ENCODE data around the gene TM2D1. TPM values are rescaled to one million over a fixed set of nuclear protein-coding genes. Genes with fewer than 3 reads are reported as not detected.

TM2D1 gene
- polyA plus RNA-seq, 1 donor from 2014 or later: 161 TPM

- no peak overlapping the region for H3K4me2 ChIP-seq (ENCODE audit: low read length)
- no peak overlapping the region for H2AFZ ChIP-seq (ENCODE audit: low read depth, low read length)
- H3K27me3 ChIP-seq (ENCODE audit: insufficient read depth, low read depth, low read length): no peaks in the 10 kb centered on the region
- TF ChIP-seq MXI1 (conservative IDR thresholded peaks at IDR 0.05; ENCODE audit: poor library complexity, severe bottlenecking) (no peak), CTCF (IDR thresholded peaks at IDR 0.05; ENCODE audit: poor library complexity, severe bottlenecking) (no peak), TAF1 (IDR thresholded peaks at IDR 0.05; ENCODE audit: low read depth) (no peak), EZH2 (IDR thresholded peaks at IDR 0.05; ENCODE audit: borderline replicate concordance, insufficient read depth, low read length, poor library complexity, severe bottlenecking) (no peak), RAD21 (conservative IDR thresholded peaks at IDR 0.05) (no peak)
- H3K4me3 ChIP-seq (ENCODE audit: low read length): no peak overlapping the region
- no peak overlapping the region for H3K9ac ChIP-seq (ENCODE audit: low read length)
- H4K20me1 ChIP-seq (ENCODE audit: insufficient read depth): no peaks in the 10 kb centered on the region
- no peaks in the 10 kb centered on the region for H3K36me3 ChIP-seq (ENCODE audit: insufficient read depth, low read length)
- H3F3A ChIP-seq (ENCODE audit: insufficient read depth, low read length, poor library complexity, severe bottlenecking): no peaks in the 10 kb centered on the region
- H3K9me3 ChIP-seq (ENCODE audit: low read length): no peaks in the 10 kb centered on the region
- no peaks in the 10 kb centered on the region for H3K9me2 ChIP-seq (ENCODE audit: insufficient read depth, low read length)
- H3K27ac ChIP-seq (ENCODE audit: low read length): no peak overlapping the region
- H3K79me2 ChIP-seq (replicated peaks; ENCODE audit: insufficient read depth, low read length): no peaks in the 10 kb centered on the region
Measured at GRCh38 chr1:61757950-61758349, 33.0 kb upstream of the TM2D1 start.

- Histone ChIP-seq H3K27me3 (ENCODE audit: insufficient read depth, low read depth, low read length) (no peaks in the 10 kb centered on the region), H3K9ac (ENCODE audit: low read length) (no peak overlapping the region), H3K9me3 (ENCODE audit: low read length) (no peaks in the 10 kb centered on the region), H3K79me2 (replicated peaks; ENCODE audit: insufficient read depth, low read length) (no peaks in the 10 kb centered on the region), H3K4me2 (ENCODE audit: low read length) (no peak overlapping the region), H3F3A (ENCODE audit: insufficient read depth, low read length, poor library complexity, severe bottlenecking) (no peaks in the 10 kb centered on the region), H3K36me3 (ENCODE audit: insufficient read depth, low read length) (no peaks in the 10 kb centered on the region), H2AFZ (ENCODE audit: low read depth, low read length) (no peak overlapping the region), H3K27ac (ENCODE audit: low read length) (no peak overlapping the region), H3K4me3 (ENCODE audit: low read length) (no peak overlapping the region), H4K20me1 (ENCODE audit: insufficient read depth) (no peaks in the 10 kb centered on the region), H3K9me2 (ENCODE audit: insufficient read depth, low read length) (no peaks in the 10 kb centered on the region)
- no peak for TF ChIP-seq TAF1 (IDR thresholded peaks at IDR 0.05; ENCODE audit: low read depth)
- TF ChIP-seq CTCF (IDR thresholded peaks at IDR 0.05; ENCODE audit: poor library complexity, severe bottlenecking): no peak
- TF ChIP-seq SMC3 (conservative IDR thresholded peaks at IDR 0.05; ENCODE audit: poor library complexity): no peak
- TF ChIP-seq RAD21 (conservative IDR thresholded peaks at IDR 0.05): no peak
- TF ChIP-seq EP300 (conservative IDR thresholded peaks at IDR 0.05; ENCODE audit: poor library complexity, severe bottlenecking): no peak
Measured at GRCh38 chr1:61756773-61757172, 31.8 kb upstream of the TM2D1 start.

GRCh38 chr1:61754545-61754944, 29.6 kb upstream of the TM2D1 start:
- TF ChIP-seq CTCF (IDR thresholded peaks at IDR 0.05; ENCODE audit: poor library complexity, severe bottlenecking) (no peak), MXI1 (conservative IDR thresholded peaks at IDR 0.05; ENCODE audit: poor library complexity, severe bottlenecking) (no peak), EZH2 (IDR thresholded peaks at IDR 0.05; ENCODE audit: borderline replicate concordance, insufficient read depth, low read length, poor library complexity, severe bottlenecking) (no peak), TAF1 (IDR thresholded peaks at IDR 0.05; ENCODE audit: low read depth) (no peak), REST (IDR thresholded peaks at IDR 0.05; ENCODE audit: borderline replicate concordance) (no peak), POLR2AphosphoS5 (IDR thresholded peaks at IDR 0.05) (no peak), SMC3 (conservative IDR thresholded peaks at IDR 0.05; ENCODE audit: poor library complexity) (no peak), RAD21 (conservative IDR thresholded peaks at IDR 0.05) (no peak), EP300 (conservative IDR thresholded peaks at IDR 0.05; ENCODE audit: poor library complexity, severe bottlenecking) (no peak)
- no peaks in the 10 kb centered on the region for H3F3A ChIP-seq (ENCODE audit: insufficient read depth, low read length, poor library complexity, severe bottlenecking)
- H3K9me2 ChIP-seq (ENCODE audit: insufficient read depth, low read length): no peaks in the 10 kb centered on the region
- no peak overlapping the region for H3K4me2 ChIP-seq (ENCODE audit: low read length)
- no peak overlapping the region for H3K9ac ChIP-seq (ENCODE audit: low read length)
- no peak overlapping the region for H2AFZ ChIP-seq (ENCODE audit: low read depth, low read length)
- no peaks in the 10 kb centered on the region for H3K27me3 ChIP-seq (ENCODE audit: insufficient read depth, low read depth, low read length)
- H4K20me1 ChIP-seq (ENCODE audit: insufficient read depth): no peaks in the 10 kb centered on the region
- H3K36me3 ChIP-seq (ENCODE audit: insufficient read depth, low read length): no peaks in the 10 kb centered on the region
- no peak overlapping the region for H3K27ac ChIP-seq (ENCODE audit: low read length)
- H3K9me3 ChIP-seq (ENCODE audit: low read length): no peaks in the 10 kb centered on the region
- no peak overlapping the region for H3K4me3 ChIP-seq (ENCODE audit: low read length)
- no peaks in the 10 kb centered on the region for H3K79me2 ChIP-seq (replicated peaks; ENCODE audit: insufficient read depth, low read length)

Data from neural cell (in vitro differentiated cells).